ENCODE measurements around the gene TCF25.

- no peak for TF ChIP-seq CTCF (conservative IDR thresholded peaks at IDR 0.05)
- TF ChIP-seq EZH2 (IDR thresholded peaks at IDR 0.05; ENCODE audit: low read depth), result no peak
These were observed 63.1 kb downstream of the TCF25 start for GRCh38 chr16:89936508-89936907.

Measured in PC-9 (cell line).